Liver (tissue), 3 donors: ENCODE measurements around the gene EXOC4.

Source experiments
- EGR1 ChIP-seq, 2 donors: IDR thresholded peaks; 2 replicates each; pipeline ENCODE4 v1.6.1; 2016 to 2018; ENCODE audit warnings: antibody characterized with exemption in 2 of 2, low read depth in 2 of 2
- GABPA ChIP-seq, 2 donors: IDR thresholded peaks in 1 of 2; conservative IDR thresholded peaks in 1 of 2; 2 replicates each; pipeline ENCODE4 v1.6.1; 2016; ENCODE audit warnings: antibody characterized with exemption in 2 of 2, mild to moderate bottlenecking in 1 of 2, moderate library complexity in 1 of 2
- HNF4A ChIP-seq, 2 donors: conservative IDR thresholded peaks; 2 replicates each; pipeline ENCODE4 v1.6.1; 2016; ENCODE audit warnings: antibody characterized with exemption in 2 of 2, mild to moderate bottlenecking in 2 of 2
- JUND ChIP-seq, 2 donors: IDR thresholded peaks; 2 replicates each; pipeline ENCODE4 v1.6.1; 2016; ENCODE audit warnings: antibody characterized with exemption in 2 of 2
- RAD21 ChIP-seq, 2 donors: IDR thresholded peaks; 2 replicates each; pipeline ENCODE4 v1.6.1; 2016; ENCODE audit warnings: antibody characterized with exemption in 2 of 2, mild to moderate bottlenecking in 2 of 2
- TF ChIP-seq, protein P1 (sequence below): IDR thresholded peaks from 2 replicates; pipeline ENCODE4 v1.6.1; 2016; ENCODE audit warnings: antibody characterized with exemption
- TF ChIP-seq, protein P2 (sequence below): fragments of 150-350 bp; IDR thresholded peaks from 2 replicates; pipeline ENCODE4 v1.5.1; 2017; ENCODE audit warnings: improper control_type of control experiment, low read depth, low read length; ENCODE audit not compliant: missing input control
- donor health status: healthy.
- donor health status: healthy.

DNA sequence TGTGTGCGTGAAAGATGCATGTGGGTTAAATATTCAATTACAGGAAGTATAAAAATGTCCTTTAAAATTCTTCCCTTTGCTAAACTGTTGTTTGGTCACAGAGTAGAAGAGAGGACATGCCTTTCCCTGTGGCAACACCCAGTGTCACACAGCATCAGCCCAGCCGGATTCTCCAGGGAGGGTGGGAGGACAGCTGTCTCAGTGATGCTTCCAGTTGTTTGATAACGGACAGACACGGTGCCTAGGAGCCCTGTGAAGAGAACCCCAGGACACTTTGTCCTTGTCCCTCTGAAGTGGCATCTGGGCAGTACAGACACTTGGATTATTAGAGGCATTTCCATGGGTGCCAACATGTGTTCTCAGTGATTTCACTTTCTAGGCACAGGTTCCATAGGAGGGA lies 567.7 kb downstream of the EXOC4 start:
- TF ChIP-seq HNF4A (conservative IDR thresholded peaks at IDR 0.05) (no peak), EGR1 (IDR thresholded peaks at IDR 0.05; ENCODE audit: low read depth in 2 of 2) (no peak), RAD21 (IDR thresholded peaks at IDR 0.05) (no peak), GABPA (IDR thresholded peaks at IDR 0.05 in 1 of 2, conservative IDR thresholded peaks at IDR 0.05 in 1 of 2) (no peak), JUND (IDR thresholded peaks at IDR 0.05) (no peak)
- TF ChIP-seq, protein P1, sequence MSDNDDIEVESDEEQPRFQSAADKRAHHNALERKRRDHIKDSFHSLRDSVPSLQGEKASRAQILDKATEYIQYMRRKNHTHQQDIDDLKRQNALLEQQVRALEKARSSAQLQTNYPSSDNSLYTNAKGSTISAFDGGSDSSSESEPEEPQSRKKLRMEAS, result no peak
- TF ChIP-seq, protein P2, sequence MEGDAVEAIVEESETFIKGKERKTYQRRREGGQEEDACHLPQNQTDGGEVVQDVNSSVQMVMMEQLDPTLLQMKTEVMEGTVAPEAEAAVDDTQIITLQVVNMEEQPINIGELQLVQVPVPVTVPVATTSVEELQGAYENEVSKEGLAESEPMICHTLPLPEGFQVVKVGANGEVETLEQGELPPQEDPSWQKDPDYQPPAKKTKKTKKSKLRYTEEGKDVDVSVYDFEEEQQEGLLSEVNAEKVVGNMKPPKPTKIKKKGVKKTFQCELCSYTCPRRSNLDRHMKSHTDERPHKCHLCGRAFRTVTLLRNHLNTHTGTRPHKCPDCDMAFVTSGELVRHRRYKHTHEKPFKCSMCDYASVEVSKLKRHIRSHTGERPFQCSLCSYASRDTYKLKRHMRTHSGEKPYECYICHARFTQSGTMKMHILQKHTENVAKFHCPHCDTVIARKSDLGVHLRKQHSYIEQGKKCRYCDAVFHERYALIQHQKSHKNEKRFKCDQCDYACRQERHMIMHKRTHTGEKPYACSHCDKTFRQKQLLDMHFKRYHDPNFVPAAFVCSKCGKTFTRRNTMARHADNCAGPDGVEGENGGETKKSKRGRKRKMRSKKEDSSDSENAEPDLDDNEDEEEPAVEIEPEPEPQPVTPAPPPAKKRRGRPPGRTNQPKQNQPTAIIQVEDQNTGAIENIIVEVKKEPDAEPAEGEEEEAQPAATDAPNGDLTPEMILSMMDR, result no peak
